Heart left ventricle (tissue), 13 donors: ENCODE measurements around the gene SLC25A33.

Source experiments
- CTCF ChIP-seq, 12 donors: fragments of 200-600 bp; sonication (generic) in 4 of 12; IDR thresholded peaks; one replicate each; pipeline versions ENCODE4 v1.5.0 to v1.8.0; 2018 to 2022; ENCODE audit warnings: antibody characterized with exemption in 12 of 12, mild to moderate bottlenecking in 5 of 12
- POLR2A ChIP-seq, 2 donors: fragments of 450-650 bp; IDR thresholded peaks; one replicate each; pipeline ENCODE4 v1.6.1; 2017; ENCODE audit warnings: antibody characterized with exemption in 2 of 2, mild to moderate bottlenecking in 2 of 2, moderate library complexity in 2 of 2
- donor health status: ischemic (EF 13 %, LVEDD 7.1; RV severe dilation, severe dysfunction).
- donor health status: DM: no; HTN: yes; CAD: no.
- donor health status: DM: no; HTN: no; CAD: no.
- donor health status: ischemic (EF 25% LVEDD 6.9; RV normal size, moderate dysfunction).
- donor health status: ischemic (EF 25% LVEDD 5.7; RV mildly dilated, moderate dysfunction).
- donor health status: ischemic (EF 35%, LVEDD 5.7; RV mildly dilated, moderate dysfunction).
- donor health status: nonischemic (EF 11% LVEDD 7.7; RV severe dilation, severe dysfunction).
- donor health status: DM: yes; HTN: yes; CAD: no.
- donor health status: PGD.
- donor health status: ischemic (EF 29% LVEDD 5.4; RV normal size, mild dysfunction).
- donor health status: nonischemic (EF 23%, LVEDD 6.1; RV moderate dilation, normal function).

GRCh38 chr1:9576903-9577302 lies 37.6 kb downstream of the SLC25A33 start:
- TF ChIP-seq POLR2A (IDR thresholded peaks at IDR 0.05) (no peak), CTCF (IDR thresholded peaks at IDR 0.05) (no peak)
